WTC11 (cell line): ENCODE measurements around the gene OAT. TPM values are rescaled to one million over a fixed set of nuclear protein-coding genes. Genes with fewer than 3 reads are reported as not detected.

Experiments used
- ATAC-seq: fragments of 200-7000 bp; cut with Tn5 transposase; 2 replicates; pipeline ENCODE4 v1.10.0; 2021; ENCODE audit warnings: mild to moderate bottlenecking, moderate library complexity
- CTCF ChIA-PET: fragments of 300-600 bp; sonication (Branson Sonifier 250); formaldehyde crosslinking; loops from one replicate; lab custom pipeline; 2021; ENCODE audit warnings: antibody characterized with exemption; lab: Charles Lee
- POLR2A ChIA-PET: fragments of 350-600 bp; sonication (Branson Sonifier 250); formaldehyde crosslinking; loops from one replicate; lab custom pipeline; 2021; ENCODE audit warnings: antibody characterized with exemption; lab: Charles Lee
- DNase-seq: peaks from one replicate; pipeline ENCODE4 v3.0.0; 2021; ENCODE audit warnings: low spot score
- H3K27ac Mint-ChIP-seq: 2 replicates; pipeline ENCODE4 v1.8.0; 2021; ENCODE audit warnings: mixed read lengths
- H3K27me3 Mint-ChIP-seq: 2 replicates; pipeline ENCODE4 v1.8.0; 2021; ENCODE audit warnings: low read depth, mild to moderate bottlenecking, moderate library complexity, mixed read lengths
- H3K36me3 Mint-ChIP-seq: 2 replicates; pipeline ENCODE4 v1.8.0; 2021; ENCODE audit warnings: mixed read lengths
- H3K4me1 Mint-ChIP-seq: 2 replicates; pipeline ENCODE4 v1.8.0; 2022; ENCODE audit warnings: mixed read lengths
- H3K4me3 Mint-ChIP-seq: 2 replicates; pipeline ENCODE4 v1.8.0; 2021; ENCODE audit warnings: mild to moderate bottlenecking, moderate library complexity, mixed read lengths
- H3K9me3 Mint-ChIP-seq: 2 replicates; pipeline ENCODE4 v1.8.0; 2021; ENCODE audit warnings: mixed read lengths
- ATF1 ChIP-seq: sonication (generic); formaldehyde crosslinking; IDR thresholded peaks from 2 replicates; pipeline ENCODE4 v1.8.1; 2023; ENCODE audit warnings: mild to moderate bottlenecking, moderate library complexity, missing genetic modification reagents
- ATF6 ChIP-seq: sonication (generic); formaldehyde crosslinking; IDR thresholded peaks from 2 replicates; pipeline ENCODE4 v1.8.1; 2023; ENCODE audit warnings: mild to moderate bottlenecking, missing genetic modification reagents
- CBFB ChIP-seq: sonication (generic); formaldehyde crosslinking; IDR thresholded peaks from 2 replicates; pipeline ENCODE4 v1.8.1; 2022; ENCODE audit warnings: mild to moderate bottlenecking, low read depth, missing genetic modification reagents
- CREM ChIP-seq: sonication (generic); formaldehyde crosslinking; IDR thresholded peaks from 2 replicates; pipeline ENCODE4 v1.8.1; 2022; ENCODE audit warnings: mild to moderate bottlenecking, missing genetic modification reagents, moderate library complexity
- CTCF ChIP-seq: fragments of 200-600 bp; IDR thresholded peaks from 2 replicates; pipeline ENCODE4 v1.8.0; 2022; ENCODE audit warnings: antibody characterized with exemption
- E2F1 ChIP-seq: sonication (generic); formaldehyde crosslinking; IDR thresholded peaks from 2 replicates; pipeline ENCODE4 v1.8.0; 2022; ENCODE audit warnings: mild to moderate bottlenecking, missing genetic modification reagents
- ETV6 ChIP-seq: sonication (generic); formaldehyde crosslinking; IDR thresholded peaks from 2 replicates; pipeline ENCODE4 v1.8.1; 2022; ENCODE audit warnings: mild to moderate bottlenecking, missing genetic modification reagents
- FOXP1 ChIP-seq: sonication (generic); formaldehyde crosslinking; IDR thresholded peaks from 2 replicates; pipeline ENCODE4 v1.8.0; 2022; ENCODE audit warnings: missing genetic modification reagents, mild to moderate bottlenecking, moderate library complexity, borderline replicate concordance
- FOXP4 ChIP-seq: sonication (generic); formaldehyde crosslinking; IDR thresholded peaks from 2 replicates; pipeline ENCODE4 v1.8.0; 2022; ENCODE audit warnings: mild to moderate bottlenecking, missing genetic modification reagents
- GABPB1 ChIP-seq: sonication (generic); formaldehyde crosslinking; IDR thresholded peaks from 2 replicates; pipeline ENCODE4 v1.8.1; 2023; ENCODE audit warnings: mild to moderate bottlenecking, missing genetic modification reagents
- HMGA2 ChIP-seq: fragments of 250-450 bp; sonication (Bioruptor Pico); IDR thresholded peaks from 2 replicates; pipeline ENCODE4 v1.4.0; 2021; ENCODE audit warnings: mild to moderate bottlenecking, moderate library complexity
- MLX ChIP-seq: sonication (generic); formaldehyde crosslinking; IDR thresholded peaks from 2 replicates; pipeline ENCODE4 v1.8.1; 2023; ENCODE audit warnings: mild to moderate bottlenecking, missing genetic modification reagents, moderate library complexity
- NFE2L1 ChIP-seq: sonication (generic); formaldehyde crosslinking; IDR thresholded peaks from 2 replicates; pipeline ENCODE4 v1.8.1; 2023; ENCODE audit warnings: missing genetic modification reagents
- TEAD4 ChIP-seq: sonication (generic); formaldehyde crosslinking; IDR thresholded peaks from 2 replicates; pipeline ENCODE4 v1.8.0; 2022; ENCODE audit warnings: mild to moderate bottlenecking, missing genetic modification reagents
- TP53 ChIP-seq: sonication (generic); formaldehyde crosslinking; IDR thresholded peaks from 2 replicates; pipeline ENCODE4 v1.8.1; 2023; ENCODE audit warnings: mild to moderate bottlenecking, missing genetic modification reagents
- USF2 ChIP-seq: sonication (generic); formaldehyde crosslinking; IDR thresholded peaks from 2 replicates; pipeline ENCODE4 v1.8.1; 2023; ENCODE audit warnings: mild to moderate bottlenecking, missing genetic modification reagents, moderate library complexity
- ZBTB21 ChIP-seq: sonication (generic); formaldehyde crosslinking; IDR thresholded peaks from 2 replicates; pipeline ENCODE4 v1.8.1; 2023; ENCODE audit warnings: mild to moderate bottlenecking, missing genetic modification reagents, borderline replicate concordance
- ZNF219 ChIP-seq: sonication (generic); formaldehyde crosslinking; IDR thresholded peaks from 2 replicates; pipeline ENCODE4 v1.8.0; 2023; ENCODE audit warnings: missing genetic modification reagents, mild to moderate bottlenecking, borderline replicate concordance
- ZNF232 ChIP-seq: sonication (generic); formaldehyde crosslinking; IDR thresholded peaks from 2 replicates; pipeline ENCODE4 v1.8.0; 2022; ENCODE audit warnings: mild to moderate bottlenecking, missing genetic modification reagents
- ZNF416 ChIP-seq: fragments of 250-450 bp; sonication (Bioruptor Pico); IDR thresholded peaks from 2 replicates; pipeline ENCODE4 v1.9.0; 2021; ENCODE audit warnings: mild to moderate bottlenecking, inconsistent platforms
- ZNF425 ChIP-seq: fragments of 250-450 bp; sonication (Bioruptor Pico); conservative IDR thresholded peaks from 2 replicates; pipeline ENCODE4 v1.9.0; 2021; ENCODE audit warnings: mild to moderate bottlenecking
- ZNF512 ChIP-seq: sonication (generic); formaldehyde crosslinking; IDR thresholded peaks from 2 replicates; pipeline ENCODE4 v1.8.1; 2022; ENCODE audit warnings: missing genetic modification reagents, borderline replicate concordance
- total RNA-seq: library from RNA; stranded (reverse); gene quantifications from 3 replicates; pipeline ENCODE4 v1.2.3, GENCODE V29; 2021

OAT gene
- total RNA-seq, 1 experiment from 2014 or later = 117 TPM

GRCh38 chr10:124367936-124368335, 50.8 kb downstream of the OAT start:
- H3K9me3 Mint-ChIP-seq = peaks cover 4% of the 10 kb centered on the region; the same call in 1 of the 2 replicates
- TF ChIP-seq ZNF219 (CRISPR knock-in tag) (no peak), ETV6 (CRISPR knock-in tag) (no peak), GABPB1 (CRISPR knock-in tag) (no peak), FOXP4 (CRISPR knock-in tag) (no peak), TP53 (CRISPR knock-in tag) (no peak), ATF6 (no peak), ZNF232 (CRISPR knock-in tag) (no peak), E2F1 (CRISPR knock-in tag) (no peak), ZNF512 (no peak), ATF1 (CRISPR knock-in tag) (no peak), MLX (CRISPR knock-in tag) (no peak), HMGA2 (CRISPR knock-in tag) (no peak)
- H3K36me3 Mint-ChIP-seq = no peaks in the 10 kb centered on the region
- ChIA-PET CTCF (interaction anchor here (1.6 to 3.4 kb wide), 2 partner anchors 19 to 373 kb away, joined by 6 to 10 read pairs; no protein-coding TSS in a partner anchor), POLR2A (no interaction called here)
- no peak overlapping the region for H3K4me3 Mint-ChIP-seq
- H3K27ac Mint-ChIP-seq = no peak overlapping the region
- H3K4me1 Mint-ChIP-seq = peaks cover 3% of the 10 kb centered on the region; the same call in 1 of the 2 replicates
- DNase-seq (no peak), ATAC-seq (no peak)
- no peaks in the 10 kb centered on the region for H3K27me3 Mint-ChIP-seq

- ChIA-PET CTCF (interaction anchor here (0.9 to 3.4 kb wide), 3 partner anchors 19 to 373 kb away, joined by 3 to 19 read pairs (median 10); no protein-coding TSS in a partner anchor), POLR2A (no interaction called here)
- no peak for ATAC-seq
- Mint-ChIP-seq H3K36me3 (no peaks in the 10 kb centered on the region), H3K9me3 (peaks cover 4% of the 10 kb centered on the region; the same call in 1 of the 2 replicates), H3K27ac (no peak overlapping the region), H3K4me3 (no peak overlapping the region), H3K27me3 (no peaks in the 10 kb centered on the region; the same call in 1 of the 2 replicates), H3K4me1 (peaks cover 7% of the 10 kb centered on the region)
- no peak for DNase-seq
- TF ChIP-seq ZNF416 = no peak
- TF ChIP-seq NFE2L1 (CRISPR knock-in tag) = no peak
- TF ChIP-seq FOXP1 (CRISPR knock-in tag) = no peak
- TF ChIP-seq ZNF425 (CRISPR knock-in tag) = no peak
- TF ChIP-seq CTCF = no peak
- no peak for TF ChIP-seq ZBTB21
- no peak for TF ChIP-seq E2F1 (CRISPR knock-in tag)
- TF ChIP-seq USF2 (CRISPR knock-in tag) = no peak
- TF ChIP-seq GABPB1 (CRISPR knock-in tag) = no peak
- TF ChIP-seq TEAD4 (CRISPR knock-in tag) = no peak
- TF ChIP-seq CBFB = no peak
- TF ChIP-seq CREM (CRISPR knock-in tag) = no peak
Measured at GRCh38 chr10:124367414-124367813, 51.3 kb downstream of the OAT start.
